ACC112 (cell line): ENCODE measurements around the gene CFAP410.

Experiments
- H2AFZ ChIP-seq: fragments of 200-600 bp; sonication (generic); one replicate; pipeline ENCODE4 v1.6.0; 2017; ENCODE audit warnings: antibody characterized with exemption, low read length; ENCODE audit not compliant: unreplicated experiment
- H3K27ac ChIP-seq: fragments of 200-600 bp; sonication (generic); 2 replicates; pipeline ENCODE4 v1.5.1; 2014; ENCODE audit warnings: low read depth, mild to moderate bottlenecking, antibody characterized with exemption, low read length, moderate library complexity
- H3K27me3 ChIP-seq: fragments of 200-600 bp; sonication (generic); 2 replicates; pipeline ENCODE4 v1.6.1; 2014; ENCODE audit warnings: mild to moderate bottlenecking, antibody characterized with exemption, low read length, moderate library complexity, mixed read lengths; ENCODE audit not compliant: insufficient read depth
- H3K36me3 ChIP-seq: fragments of 200-600 bp; sonication (generic); 2 replicates; pipeline ENCODE4 v1.6.1; 2016; ENCODE audit warnings: mild to moderate bottlenecking, antibody characterized with exemption, low read length, moderate library complexity, mixed read lengths; ENCODE audit not compliant: insufficient read depth
- H3K4me1 ChIP-seq: fragments of 200-600 bp; sonication (generic); one replicate; pipeline ENCODE4 v1.6.1; 2016; ENCODE audit warnings: low read length, mixed read lengths; ENCODE audit not compliant: insufficient read depth, unreplicated experiment, control insufficient read depth
- H3K4me3 ChIP-seq: fragments of 200-600 bp; sonication (generic); 2 replicates; pipeline ENCODE4 v1.5.1; 2014; ENCODE audit warnings: mild to moderate bottlenecking, low read depth, low read length
- H3K79me2 ChIP-seq: fragments of 200-600 bp; sonication (generic); one replicate; pipeline ENCODE4 v1.6.0; 2016; ENCODE audit warnings: low read length; ENCODE audit not compliant: control insufficient read depth, unreplicated experiment, insufficient read depth

The CFAP410 gene

GRCh38 chr21:44335266-44336059 lies 3.7 kb downstream of the CFAP410 start:
- H3K4me1 ChIP-seq, result peaks cover 13% of the 10 kb centered on the region
- H3K36me3 ChIP-seq, result no peaks in the 10 kb centered on the region
- H3K27ac ChIP-seq, result no peak overlapping the region
- no peaks in the 10 kb centered on the region for H3K27me3 ChIP-seq
- H3K4me3 ChIP-seq, result no peak overlapping the region
- H2AFZ ChIP-seq, result no peak overlapping the region
- no peaks in the 10 kb centered on the region for H3K79me2 ChIP-seq

DNA sequence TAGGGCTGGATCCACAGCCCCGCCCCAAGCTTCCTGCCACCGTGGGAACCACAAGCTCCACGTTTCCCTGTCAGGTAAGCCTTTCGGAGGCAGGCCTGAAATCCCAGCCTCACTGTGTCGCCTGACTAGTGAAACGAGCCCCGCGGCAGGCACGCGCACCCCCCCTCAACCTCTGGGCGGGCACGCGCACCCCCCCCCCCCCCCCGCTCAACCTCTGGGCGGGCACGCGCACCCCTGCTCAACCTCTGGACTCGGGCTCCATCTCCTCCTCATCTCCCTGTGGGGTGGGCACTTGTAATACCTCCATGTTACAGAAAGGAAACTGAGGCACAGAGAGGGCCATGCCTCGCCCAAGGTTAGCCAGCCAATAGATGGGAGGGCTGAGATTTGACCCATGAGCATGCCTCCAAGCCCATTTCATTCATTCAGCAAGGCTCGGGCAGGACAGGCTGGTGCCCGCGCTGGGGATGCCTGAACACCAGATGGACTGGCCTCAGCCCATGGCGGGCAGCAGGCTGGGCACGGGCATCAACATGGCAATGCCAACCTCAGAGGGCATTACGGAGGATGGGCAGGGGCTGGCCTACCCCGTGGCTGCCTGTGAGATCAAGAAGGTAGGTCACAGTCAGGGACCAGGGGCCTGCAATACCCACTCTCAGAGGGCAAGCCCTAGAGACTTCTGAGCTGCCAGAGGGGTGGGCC lies 4.7 kb downstream of the CFAP410 start:
- H3K27me3 ChIP-seq, result no peaks in the 10 kb centered on the region
- H3K79me2 ChIP-seq, result no peaks in the 10 kb centered on the region

DNA sequence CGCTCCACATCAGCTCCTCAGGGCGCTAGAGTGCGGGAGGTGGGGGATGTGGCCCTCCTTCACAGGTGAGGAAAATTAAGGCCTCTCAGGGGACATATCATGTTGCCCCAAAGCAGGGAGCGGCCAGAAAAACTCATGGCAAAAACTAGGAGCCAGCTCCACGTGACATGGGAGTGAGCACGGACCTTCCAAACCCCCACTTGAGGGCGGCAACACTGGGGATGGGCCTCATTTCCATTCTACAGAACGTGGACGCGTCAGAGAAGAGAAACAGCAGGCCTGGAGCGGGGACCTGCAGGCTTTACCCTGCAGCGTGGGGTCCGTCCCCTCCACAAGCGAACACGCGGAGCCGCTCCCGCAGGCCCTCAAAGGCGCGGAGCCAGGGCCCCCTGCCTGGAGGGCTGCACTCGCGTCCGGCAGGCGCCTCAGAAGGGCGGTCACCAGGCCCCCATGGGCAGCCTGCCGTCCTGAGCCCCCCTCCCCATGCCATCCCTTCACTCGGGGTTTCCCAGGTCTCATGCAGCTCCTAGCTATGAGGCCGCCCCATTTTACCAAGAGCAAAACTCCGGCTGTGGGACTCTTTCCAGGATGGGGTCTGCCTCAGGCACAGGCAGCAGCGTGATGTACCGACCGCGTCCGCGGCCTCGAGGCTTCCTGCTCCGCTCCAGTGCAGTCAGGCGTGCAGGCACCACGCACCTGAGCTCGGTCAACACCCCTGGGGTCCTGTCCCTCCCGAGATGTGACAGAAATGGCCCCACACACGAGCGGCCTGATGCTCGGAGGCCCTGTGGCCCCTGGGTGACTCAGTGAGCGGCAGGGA lies 5.5 kb downstream of the CFAP410 start:
- Histone ChIP-seq H3K79me2 (no peaks in the 10 kb centered on the region), H3K27ac (no peak overlapping the region), H3K27me3 (no peaks in the 10 kb centered on the region), H3K4me3 (no peak overlapping the region), H3K36me3 (no peaks in the 10 kb centered on the region), H3K4me1 (peaks cover 9% of the 10 kb centered on the region), H2AFZ (no peak overlapping the region)

More for the DNA sequence above, 4.7 kb downstream of the CFAP410 start:
- H3K27ac ChIP-seq, result no peak overlapping the region
- peaks cover 9% of the 10 kb centered on the region for H3K4me1 ChIP-seq
- H3K36me3 ChIP-seq, result no peaks in the 10 kb centered on the region
- no peak overlapping the region for H2AFZ ChIP-seq
- H3K4me3 ChIP-seq, result no peak overlapping the region

DNA sequence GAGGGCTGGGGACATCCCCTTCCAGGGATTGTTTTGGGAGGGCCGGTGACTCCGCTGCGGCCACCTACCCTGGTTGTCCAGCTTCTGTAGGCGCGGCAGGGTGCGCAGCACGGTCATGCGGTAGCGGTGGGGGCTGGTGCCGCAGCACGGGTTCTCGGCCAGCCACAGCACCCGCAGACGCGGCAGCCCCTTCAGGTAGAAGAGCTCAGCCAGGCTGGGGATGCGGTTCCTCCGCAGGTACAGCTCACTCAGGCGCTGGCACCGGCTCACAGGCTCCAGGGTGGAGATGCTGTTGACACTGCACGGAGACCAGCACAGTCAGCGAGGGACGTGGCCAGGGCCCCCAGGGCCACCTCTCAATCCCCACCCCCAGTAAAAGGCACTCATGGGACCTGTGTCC lies 6.2 kb downstream of the CFAP410 start:
- Histone ChIP-seq H3K27me3 (no peaks in the 10 kb centered on the region), H3K27ac (no peak overlapping the region), H3K4me3 (no peak overlapping the region), H3K4me1 (peaks cover 4% of the 10 kb centered on the region), H3K79me2 (no peaks in the 10 kb centered on the region), H2AFZ (no peak overlapping the region), H3K36me3 (no peaks in the 10 kb centered on the region)

DNA sequence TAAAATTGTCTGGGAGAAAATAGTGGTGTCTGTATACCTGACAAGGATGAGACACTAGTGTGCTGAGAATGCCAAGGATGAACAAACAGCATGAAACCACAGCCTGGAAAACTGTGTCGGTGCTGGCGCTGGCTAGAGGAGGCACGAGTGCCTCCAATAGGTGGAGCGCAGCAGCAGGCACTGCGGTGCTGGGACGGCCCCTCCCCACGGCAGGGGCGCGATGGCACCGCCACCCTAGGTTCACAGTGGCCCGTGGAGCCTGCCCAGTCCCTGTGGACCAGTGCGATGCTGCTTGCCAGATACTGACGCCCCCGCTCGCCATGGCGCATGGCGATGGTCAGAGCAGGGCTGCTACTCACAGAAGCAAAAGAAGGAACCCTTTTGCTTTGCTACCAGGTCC lies 6.8 kb downstream of the CFAP410 start:
- Histone ChIP-seq H3K27ac (no peak overlapping the region), H3K4me3 (no peak overlapping the region), H2AFZ (no peak overlapping the region), H3K79me2 (no peaks in the 10 kb centered on the region), H3K4me1 (no peaks in the 10 kb centered on the region), H3K27me3 (no peaks in the 10 kb centered on the region), H3K36me3 (no peaks in the 10 kb centered on the region)

DNA sequence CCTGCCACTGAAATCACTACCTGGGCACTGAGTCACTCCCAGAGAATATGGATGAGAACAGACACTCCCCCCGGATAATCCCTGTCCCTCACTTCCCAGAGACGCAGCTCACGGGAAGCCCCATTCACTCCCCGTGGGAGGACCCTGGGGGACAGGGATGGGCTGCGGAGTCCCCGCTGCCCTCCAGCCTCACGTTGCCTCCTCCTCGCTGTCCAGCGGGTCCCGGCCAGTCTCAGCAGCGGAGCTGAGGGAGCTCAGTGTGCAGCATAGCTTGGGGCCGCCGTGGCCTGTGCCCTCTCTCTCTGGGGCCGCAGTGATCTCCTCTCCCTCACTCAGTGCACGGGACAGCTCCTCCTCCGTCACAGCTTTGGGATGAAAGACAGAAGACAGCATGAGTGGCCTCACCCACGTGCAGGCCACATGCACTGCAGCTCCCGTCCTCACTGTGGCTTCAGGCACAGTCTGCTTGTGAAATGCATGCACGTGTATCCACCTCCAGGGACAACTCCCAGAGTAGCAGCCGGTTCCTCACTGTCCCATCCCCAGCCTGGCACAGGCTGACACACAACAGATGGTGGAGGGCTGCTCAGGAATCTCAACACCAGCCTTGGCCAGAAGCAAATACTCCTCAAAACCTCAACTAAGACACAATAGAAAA lies 7.4 kb downstream of the CFAP410 start:
- Histone ChIP-seq H3K4me3 (no peak overlapping the region), H3K4me1 (no peaks in the 10 kb centered on the region), H3K27ac (no peak overlapping the region), H3K27me3 (no peaks in the 10 kb centered on the region), H3K36me3 (no peaks in the 10 kb centered on the region), H2AFZ (no peak overlapping the region), H3K79me2 (no peaks in the 10 kb centered on the region)

- no peaks in the 10 kb centered on the region for H3K27me3 ChIP-seq
- no peaks in the 10 kb centered on the region for H3K4me1 ChIP-seq
- H3K4me3 ChIP-seq, result no peak overlapping the region
- no peaks in the 10 kb centered on the region for H3K79me2 ChIP-seq
- H3K36me3 ChIP-seq, result no peaks in the 10 kb centered on the region
- no peak overlapping the region for H3K27ac ChIP-seq
- no peak overlapping the region for H2AFZ ChIP-seq
Measured at GRCh38 chr21:44331209-44331608, 8.0 kb downstream of the CFAP410 start.

DNA sequence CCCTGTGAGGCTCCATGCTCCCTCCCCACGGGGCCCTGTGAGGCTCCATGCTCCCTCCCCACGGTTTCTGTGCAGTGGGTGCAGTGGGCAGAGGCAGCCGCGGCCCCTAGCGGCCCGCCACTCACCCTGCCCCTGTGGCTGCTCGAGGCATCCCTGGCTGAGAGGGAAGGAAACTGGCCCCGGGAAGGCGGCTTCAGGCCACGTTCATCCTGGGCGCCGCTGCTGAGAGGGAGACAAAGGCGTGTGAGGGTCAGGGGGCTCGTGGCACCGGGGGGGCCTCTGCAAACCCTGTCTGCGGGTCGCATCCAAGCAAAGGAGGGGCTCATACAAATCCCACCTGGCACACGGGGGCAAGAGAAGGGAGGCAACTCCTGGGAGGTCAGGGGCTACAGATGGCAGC lies 8.5 kb downstream of the CFAP410 start:
- no peaks in the 10 kb centered on the region for H3K27me3 ChIP-seq
- H3K4me3 ChIP-seq, result no peak overlapping the region
- H3K27ac ChIP-seq, result no peak overlapping the region
- H3K79me2 ChIP-seq, result no peaks in the 10 kb centered on the region
- H3K4me1 ChIP-seq, result no peaks in the 10 kb centered on the region
- H2AFZ ChIP-seq, result no peak overlapping the region
- no peaks in the 10 kb centered on the region for H3K36me3 ChIP-seq

GRCh38 chr21:44329971-44330681 lies 9.1 kb downstream of the CFAP410 start:
- no peaks in the 10 kb centered on the region for H3K27me3 ChIP-seq

More at GRCh38 chr21:44329971-44330681, 9.1 kb downstream of the CFAP410 start:
- no peaks in the 10 kb centered on the region for H3K79me2 ChIP-seq
- H3K4me1 ChIP-seq, result no peaks in the 10 kb centered on the region
- no peak overlapping the region for H3K27ac ChIP-seq
- H2AFZ ChIP-seq, result no peak overlapping the region
- no peaks in the 10 kb centered on the region for H3K36me3 ChIP-seq
- H3K4me3 ChIP-seq, result no peak overlapping the region
